ENCODE data around the gene PSMG3.

Gene PSMG3

GRCh38 chr7:1608318-1608717 is 38.5 kb upstream of the PSMG3 start:
- H3K27me3 ChIP-seq (ENCODE audit: insufficient read depth, low read depth) = peaks cover 91% of the 10 kb centered on the region
- H3K4me1 ChIP-seq (ENCODE audit: low read depth, poor library complexity, severe bottlenecking) = no peaks in the 10 kb centered on the region
- no peaks in the 10 kb centered on the region for H4K20me1 ChIP-seq (ENCODE audit: insufficient read depth)
- H3K4me2 ChIP-seq = no peak overlapping the region
- no peak overlapping the region for H3K4me3 ChIP-seq (IDR thresholded peaks at IDR 0.05; ENCODE audit: insufficient read depth, low read depth, low read length)
- no peaks in the 10 kb centered on the region for H3K36me3 ChIP-seq (ENCODE audit: insufficient read depth)
- no peak overlapping the region for H3K27ac ChIP-seq
- TF ChIP-seq, protein P1, sequence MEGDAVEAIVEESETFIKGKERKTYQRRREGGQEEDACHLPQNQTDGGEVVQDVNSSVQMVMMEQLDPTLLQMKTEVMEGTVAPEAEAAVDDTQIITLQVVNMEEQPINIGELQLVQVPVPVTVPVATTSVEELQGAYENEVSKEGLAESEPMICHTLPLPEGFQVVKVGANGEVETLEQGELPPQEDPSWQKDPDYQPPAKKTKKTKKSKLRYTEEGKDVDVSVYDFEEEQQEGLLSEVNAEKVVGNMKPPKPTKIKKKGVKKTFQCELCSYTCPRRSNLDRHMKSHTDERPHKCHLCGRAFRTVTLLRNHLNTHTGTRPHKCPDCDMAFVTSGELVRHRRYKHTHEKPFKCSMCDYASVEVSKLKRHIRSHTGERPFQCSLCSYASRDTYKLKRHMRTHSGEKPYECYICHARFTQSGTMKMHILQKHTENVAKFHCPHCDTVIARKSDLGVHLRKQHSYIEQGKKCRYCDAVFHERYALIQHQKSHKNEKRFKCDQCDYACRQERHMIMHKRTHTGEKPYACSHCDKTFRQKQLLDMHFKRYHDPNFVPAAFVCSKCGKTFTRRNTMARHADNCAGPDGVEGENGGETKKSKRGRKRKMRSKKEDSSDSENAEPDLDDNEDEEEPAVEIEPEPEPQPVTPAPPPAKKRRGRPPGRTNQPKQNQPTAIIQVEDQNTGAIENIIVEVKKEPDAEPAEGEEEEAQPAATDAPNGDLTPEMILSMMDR (conservative IDR thresholded peaks at IDR 0.05; ENCODE audit: low read depth, low read length) = no peak
- H2AFZ ChIP-seq (ENCODE audit: low read depth) = no peak overlapping the region
- H3K9ac ChIP-seq = no peak overlapping the region
- no peaks in the 10 kb centered on the region for H3K79me2 ChIP-seq (ENCODE audit: insufficient read depth, low read depth)

GRCh38 chr7:1607696-1608095 is 37.9 kb upstream of the PSMG3 start:
- TF ChIP-seq, protein P1 (conservative IDR thresholded peaks at IDR 0.05; ENCODE audit: low read depth, low read length) = no peak
- H3K4me3 ChIP-seq (IDR thresholded peaks at IDR 0.05; ENCODE audit: insufficient read depth, low read depth, low read length) = no peak overlapping the region
- no peaks in the 10 kb centered on the region for H3K79me2 ChIP-seq (ENCODE audit: insufficient read depth, low read depth)
- no peaks in the 10 kb centered on the region for H4K20me1 ChIP-seq (ENCODE audit: insufficient read depth)
- no peak overlapping the region for H3K9ac ChIP-seq
- H3K4me2 ChIP-seq = no peak overlapping the region
- H3K4me1 ChIP-seq (ENCODE audit: low read depth, poor library complexity, severe bottlenecking) = no peaks in the 10 kb centered on the region
- H3K36me3 ChIP-seq (ENCODE audit: insufficient read depth) = no peaks in the 10 kb centered on the region
- peaks cover 91% of the 10 kb centered on the region for H3K27me3 ChIP-seq (ENCODE audit: insufficient read depth, low read depth)
- no peak overlapping the region for H3K27ac ChIP-seq
- no peak overlapping the region for H2AFZ ChIP-seq (ENCODE audit: low read depth)

DNA sequence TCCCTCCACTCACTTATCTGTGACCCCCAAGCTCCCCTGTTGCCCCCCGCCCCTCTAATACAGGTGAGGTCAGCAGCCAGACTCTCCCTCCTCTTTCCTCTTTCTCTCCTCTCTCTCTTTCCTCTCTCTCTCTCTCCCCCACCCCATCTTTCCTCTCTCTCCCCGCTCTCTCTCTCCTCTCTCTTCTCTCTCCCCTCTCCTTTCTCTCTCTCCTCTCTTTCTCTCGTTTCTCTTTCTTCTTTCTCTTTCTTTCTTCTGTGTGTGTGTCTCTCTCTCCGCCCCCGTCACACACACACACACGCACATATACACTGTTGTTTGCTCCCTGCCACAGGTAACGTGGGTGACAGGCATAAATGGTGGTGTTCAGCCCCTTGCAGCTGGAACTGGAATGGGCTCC is 37.2 kb upstream of the PSMG3 start:
- TF ChIP-seq, protein P1 (conservative IDR thresholded peaks at IDR 0.05; ENCODE audit: low read depth, low read length) = no peak
- Histone ChIP-seq H3K9ac (no peak overlapping the region), H3K27me3 (ENCODE audit: insufficient read depth, low read depth) (peaks cover 92% of the 10 kb centered on the region), H3K4me3 (IDR thresholded peaks at IDR 0.05; ENCODE audit: insufficient read depth, low read depth, low read length) (no peak overlapping the region), H3K79me2 (ENCODE audit: insufficient read depth, low read depth) (no peaks in the 10 kb centered on the region), H2AFZ (ENCODE audit: low read depth) (no peak overlapping the region), H3K27ac (no peak overlapping the region), H3K4me1 (ENCODE audit: low read depth, poor library complexity, severe bottlenecking) (no peaks in the 10 kb centered on the region), H4K20me1 (ENCODE audit: insufficient read depth) (no peaks in the 10 kb centered on the region), H3K36me3 (ENCODE audit: insufficient read depth) (no peaks in the 10 kb centered on the region), H3K4me2 (no peak overlapping the region)

DNA sequence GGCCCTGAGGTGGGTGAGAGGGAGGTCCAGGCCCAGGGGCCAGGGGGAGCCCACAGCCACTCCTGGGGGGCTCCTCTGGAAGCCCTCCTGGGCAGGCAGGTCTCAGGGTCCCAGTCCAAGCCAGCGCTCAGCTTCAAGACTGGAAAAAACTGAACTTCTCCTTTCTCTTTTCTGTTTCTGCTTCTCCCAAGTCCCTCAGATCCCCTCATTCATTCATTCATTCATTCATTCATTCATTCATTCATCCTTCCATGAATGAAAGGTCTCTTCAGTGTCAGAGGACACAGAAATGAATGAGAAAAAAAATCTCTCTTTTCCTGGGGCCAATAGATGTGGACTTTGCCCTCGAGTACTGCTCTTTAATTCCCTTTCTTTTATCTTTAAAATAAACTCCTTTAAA is 34.6 kb upstream of the PSMG3 start:
- Histone ChIP-seq H3K4me3 (IDR thresholded peaks at IDR 0.05; ENCODE audit: insufficient read depth, low read depth, low read length) (no peak overlapping the region), H3K9ac (no peak overlapping the region), H3K4me2 (no peak overlapping the region), H3K27ac (no peak overlapping the region), H3K36me3 (ENCODE audit: insufficient read depth) (no peaks in the 10 kb centered on the region), H3K79me2 (ENCODE audit: insufficient read depth, low read depth) (no peaks in the 10 kb centered on the region), H3K27me3 (ENCODE audit: insufficient read depth, low read depth) (peaks cover 95% of the 10 kb centered on the region), H3K4me1 (ENCODE audit: low read depth, poor library complexity, severe bottlenecking) (no peaks in the 10 kb centered on the region), H4K20me1 (ENCODE audit: insufficient read depth) (no peaks in the 10 kb centered on the region), H2AFZ (ENCODE audit: low read depth) (no peak overlapping the region)
- TF ChIP-seq, protein P1 (conservative IDR thresholded peaks at IDR 0.05; ENCODE audit: low read depth, low read length) = no peak
